Ishikawa (cell line): ENCODE results near the gene ALDH7A1.

Experiments
- CEBPB ChIP-seq: IDR thresholded peaks from 2 replicates; pipeline ENCODE4 v1.6.1; 2012
- CREB1 ChIP-seq: IDR thresholded peaks from 2 replicates; pipeline ENCODE4 v1.6.1; 2012; ENCODE audit warnings: low read depth
- EGR1 ChIP-seq: IDR thresholded peaks from 2 replicates; pipeline ENCODE4 v1.6.1; 2012
- EP300 ChIP-seq: IDR thresholded peaks from 2 replicates; pipeline ENCODE4 v1.6.1; 2012; ENCODE audit warnings: borderline replicate concordance
- FOXM1 ChIP-seq: IDR thresholded peaks from 2 replicates; pipeline ENCODE4 v1.6.1; 2012; ENCODE audit warnings: low read depth, borderline replicate concordance
- MAX ChIP-seq: IDR thresholded peaks from 2 replicates; pipeline ENCODE4 v1.6.1; 2012
- NFIC ChIP-seq: IDR thresholded peaks from 2 replicates; pipeline ENCODE4 v1.6.1; 2012
- RAD21 ChIP-seq: IDR thresholded peaks from 2 replicates; pipeline ENCODE4 v1.6.1; 2012; ENCODE audit warnings: low read depth
- REST ChIP-seq: IDR thresholded peaks from 2 replicates; pipeline ENCODE4 v1.6.1; 2012; ENCODE audit warnings: low read depth, mild to moderate bottlenecking
- TAF1 ChIP-seq: IDR thresholded peaks from 2 replicates; pipeline ENCODE4 v1.6.1; 2012; ENCODE audit warnings: low read depth, mild to moderate bottlenecking
- TCF12 ChIP-seq: IDR thresholded peaks from 2 replicates; pipeline ENCODE4 v1.6.1; 2012; ENCODE audit warnings: low read depth
- TEAD4 ChIP-seq: IDR thresholded peaks from 2 replicates; pipeline ENCODE4 v1.6.1; 2012
- USF1 ChIP-seq: IDR thresholded peaks from 2 replicates; pipeline ENCODE4 v1.6.1; 2012
- YY1 ChIP-seq: IDR thresholded peaks from 2 replicates; pipeline ENCODE4 v1.6.1; 2012; ENCODE audit warnings: low read depth
- ZBTB7A ChIP-seq: IDR thresholded peaks from 2 replicates; pipeline ENCODE4 v1.6.1; 2012; ENCODE audit warnings: low read depth

Gene ALDH7A1

GRCh38 chr5:126513703-126514102, 81.3 kb downstream of the ALDH7A1 start:
- TF ChIP-seq RAD21: no peak
- no peak for TF ChIP-seq CREB1

- TF ChIP-seq FOXM1 (no peak), TCF12 (no peak), EP300 (no peak), MAX (no peak), USF1 (no peak), ZBTB7A (no peak), REST (no peak), TAF1 (no peak)
Measured at GRCh38 chr5:126513302-126513701, 81.7 kb downstream of the ALDH7A1 start.

GRCh38 chr5:126512451-126512850, 82.6 kb downstream of the ALDH7A1 start:
- no peak for TF ChIP-seq REST
- TF ChIP-seq NFIC: no peak
- TF ChIP-seq MAX: no peak
- no peak for TF ChIP-seq ZBTB7A
- no peak for TF ChIP-seq USF1
- no peak for TF ChIP-seq EP300
- no peak for TF ChIP-seq CEBPB
- TF ChIP-seq YY1: no peak
- TF ChIP-seq EGR1: no peak
- TF ChIP-seq TEAD4: no peak
- TF ChIP-seq FOXM1: no peak
- TF ChIP-seq TAF1: no peak
- TF ChIP-seq CREB1: no peak
- no peak for TF ChIP-seq TCF12
- TF ChIP-seq RAD21: no peak

- TF ChIP-seq MAX (no peak), TAF1 (no peak), FOXM1 (no peak), CEBPB (no peak), TCF12 (no peak), NFIC (no peak), USF1 (no peak)
Measured at GRCh38 chr5:126511961-126512360, 83.1 kb downstream of the ALDH7A1 start.

- no peak for TF ChIP-seq EP300
- TF ChIP-seq YY1: no peak
- TF ChIP-seq EGR1: no peak
- TF ChIP-seq TAF1: no peak
- TF ChIP-seq CEBPB: no peak
- no peak for TF ChIP-seq MAX
- TF ChIP-seq FOXM1: no peak
- no peak for TF ChIP-seq REST
- TF ChIP-seq NFIC: no peak
- TF ChIP-seq TCF12: no peak
- no peak for TF ChIP-seq USF1
- no peak for TF ChIP-seq CREB1
- TF ChIP-seq RAD21: no peak
- TF ChIP-seq TEAD4: no peak
- no peak for TF ChIP-seq ZBTB7A
Measured at GRCh38 chr5:126509339-126509738, 85.7 kb downstream of the ALDH7A1 start.
